K562 (cell line): ENCODE results near the gene ITGBL1.

Experiments used
- REST ChIP-seq, 2 experiments: fragments of 450-650 bp; formaldehyde crosslinking in 1 of 2; IDR thresholded peaks; 2 replicates each; pipeline versions ENCODE4 v1.4.0 to v1.6.1; 2014 to 2020; ENCODE audit warnings: mild to moderate bottlenecking in 2 of 2, borderline replicate concordance in 1 of 2, low read depth in 1 of 2
- ZKSCAN3 ChIP-seq: fragments of 250-450 bp; sonication (Bioruptor Pico); IDR thresholded peaks from 2 replicates; pipeline ENCODE4 v1.4.0; 2020
- TF ChIP-seq, protein P1 (sequence below), 3 experiments: IDR thresholded peaks in 2 of 3; conservative IDR thresholded peaks in 1 of 3; 2 replicates each; pipeline ENCODE4 v1.5.1; 2011 to 2012; ENCODE audit warnings: low read length in 3 of 3, mild to moderate bottlenecking in 3 of 3, control low read depth in 2 of 3, improper control_type of control experiment in 1 of 3, inconsistent platforms in 1 of 3, low read depth in 1 of 3, mixed read lengths in 1 of 3, moderate library complexity in 1 of 3; ENCODE audit not compliant: insufficient read depth in 2 of 3

DNA sequence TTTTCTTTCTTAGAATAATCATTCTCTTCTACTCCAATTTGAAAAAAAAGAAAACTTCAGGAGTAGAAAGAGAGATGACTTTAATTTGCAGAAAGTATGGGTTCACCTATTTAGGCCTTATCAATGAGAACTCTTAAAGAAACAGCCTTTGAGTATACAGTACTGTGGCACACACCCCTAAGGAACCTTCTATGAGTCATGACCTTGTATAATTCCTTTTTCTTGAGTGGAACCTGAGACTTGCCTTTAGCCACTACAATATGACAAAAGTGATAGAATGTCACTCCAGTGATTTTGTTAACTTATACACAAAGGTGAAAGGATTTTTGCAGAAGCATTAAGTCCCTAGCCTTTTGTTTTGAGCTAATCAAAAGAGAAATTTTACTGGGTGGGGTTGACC is 58.7 kb downstream of the ITGBL1 start:
- TF ChIP-seq, protein P1, sequence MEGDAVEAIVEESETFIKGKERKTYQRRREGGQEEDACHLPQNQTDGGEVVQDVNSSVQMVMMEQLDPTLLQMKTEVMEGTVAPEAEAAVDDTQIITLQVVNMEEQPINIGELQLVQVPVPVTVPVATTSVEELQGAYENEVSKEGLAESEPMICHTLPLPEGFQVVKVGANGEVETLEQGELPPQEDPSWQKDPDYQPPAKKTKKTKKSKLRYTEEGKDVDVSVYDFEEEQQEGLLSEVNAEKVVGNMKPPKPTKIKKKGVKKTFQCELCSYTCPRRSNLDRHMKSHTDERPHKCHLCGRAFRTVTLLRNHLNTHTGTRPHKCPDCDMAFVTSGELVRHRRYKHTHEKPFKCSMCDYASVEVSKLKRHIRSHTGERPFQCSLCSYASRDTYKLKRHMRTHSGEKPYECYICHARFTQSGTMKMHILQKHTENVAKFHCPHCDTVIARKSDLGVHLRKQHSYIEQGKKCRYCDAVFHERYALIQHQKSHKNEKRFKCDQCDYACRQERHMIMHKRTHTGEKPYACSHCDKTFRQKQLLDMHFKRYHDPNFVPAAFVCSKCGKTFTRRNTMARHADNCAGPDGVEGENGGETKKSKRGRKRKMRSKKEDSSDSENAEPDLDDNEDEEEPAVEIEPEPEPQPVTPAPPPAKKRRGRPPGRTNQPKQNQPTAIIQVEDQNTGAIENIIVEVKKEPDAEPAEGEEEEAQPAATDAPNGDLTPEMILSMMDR (IDR thresholded peaks at IDR 0.05 in 2 of 3, conservative IDR thresholded peaks at IDR 0.05 in 1 of 3; ENCODE audit: insufficient read depth in 2 of 3, low read depth in 1 of 3, low read length in 3 of 3): no peak
- TF ChIP-seq ZKSCAN3 (no peak), REST (IDR thresholded peaks at IDR 0.05; ENCODE audit: borderline replicate concordance) (no peak), REST (CRISPR knock-in tag; IDR thresholded peaks at IDR 0.05; ENCODE audit: low read depth) (no peak)
